Gastroesophageal sphincter (tissue), 4 donors: ENCODE results near the gene RSKR. TPM values are rescaled to one million over a fixed set of nuclear protein-coding genes. Genes with fewer than 3 reads are reported as not detected.

Experiments used
- ATAC-seq: fragments of 150-250 bp; one replicate; pipeline ENCODE4 v1.9.1; 2016; ENCODE audit warnings: mild to moderate bottlenecking, moderate library complexity
- H3K27ac ChIP-seq, 4 donors: fragments of 200-600 bp; sonication (generic) in 3 of 4; 1 replicate in 3 of 4; 2 replicates in 1 of 4; pipeline ENCODE4 v1.5.1; 2016 to 2019
- H3K27me3 ChIP-seq: fragments of 200-600 bp; sonication (generic); one replicate; pipeline ENCODE4 v1.5.1; 2019
- H3K36me3 ChIP-seq, 2 donors: fragments of 200-600 bp; sonication (generic); one replicate each; pipeline ENCODE4 v1.5.1; 2019; ENCODE audit warnings: control low read depth in 1 of 2
- H3K4me1 ChIP-seq, 3 donors: fragments of 200-600 bp; sonication (generic); 1 replicate in 2 of 3; 2 replicates in 1 of 3; pipeline ENCODE4 v1.5.1; 2016 to 2019; ENCODE audit warnings: control low read depth in 2 of 3
- H3K4me3 ChIP-seq, 2 donors: fragments of 200-600 bp; sonication (generic); one replicate each; pipeline ENCODE4 v1.5.1; 2019; ENCODE audit warnings: mild to moderate bottlenecking in 1 of 2, moderate library complexity in 1 of 2
- H3K9me3 ChIP-seq, 3 donors: fragments of 200-600 bp; sonication (generic); one replicate each; pipeline ENCODE4 v1.5.1; 2017 to 2019; ENCODE audit warnings: control low read depth in 2 of 3
- EP300 ChIP-seq: sonication (generic); formaldehyde crosslinking; IDR thresholded peaks from one replicate; pipeline ENCODE4 v1.6.1; 2017; ENCODE audit warnings: antibody characterized with exemption, mild to moderate bottlenecking
- POLR2A ChIP-seq, 2 donors: fragments of 450-650 bp; IDR thresholded peaks; one replicate each; pipeline ENCODE4 v1.6.1; 2017; ENCODE audit warnings: antibody characterized with exemption in 2 of 2, mild to moderate bottlenecking in 2 of 2, moderate library complexity in 1 of 2
- POLR2AphosphoS5 ChIP-seq: sonication (generic); formaldehyde crosslinking; IDR thresholded peaks from one replicate; pipeline ENCODE4 v1.6.1; 2017; ENCODE audit warnings: antibody characterized with exemption
- WGBS, 2 donors: methylation state at CpG; one replicate each; pipeline ENCODE4 v1.1.5; 2018; ENCODE audit warnings: low coverage in 1 of 2; 5-methylcytosine and 5-hydroxymethylcytosine counted together
- total RNA-seq, 4 donors: library from RNA; depleted of rRNA; stranded (reverse); fragments of >200 nt; gene quantifications; one replicate each; pipeline ENCODE4 v1.1.0, GENCODE V29; 2016
- TF ChIP-seq, protein P1 (sequence below), 4 experiments: fragments of 200-600 bp in 2 of 4; fragments of 450-650 bp in 2 of 4; sonication (generic) in 1 of 4; IDR thresholded peaks; one replicate each; pipeline ENCODE4 v1.5.1; 2017 to 2019; ENCODE audit warnings: antibody characterized with exemption in 4 of 4, mild to moderate bottlenecking in 2 of 4, moderate library complexity in 2 of 4

The RSKR gene
- total RNA-seq, 4 donors from 2014 or later = 0.59 to 8.1 (median 3.1) TPM

DNA sequence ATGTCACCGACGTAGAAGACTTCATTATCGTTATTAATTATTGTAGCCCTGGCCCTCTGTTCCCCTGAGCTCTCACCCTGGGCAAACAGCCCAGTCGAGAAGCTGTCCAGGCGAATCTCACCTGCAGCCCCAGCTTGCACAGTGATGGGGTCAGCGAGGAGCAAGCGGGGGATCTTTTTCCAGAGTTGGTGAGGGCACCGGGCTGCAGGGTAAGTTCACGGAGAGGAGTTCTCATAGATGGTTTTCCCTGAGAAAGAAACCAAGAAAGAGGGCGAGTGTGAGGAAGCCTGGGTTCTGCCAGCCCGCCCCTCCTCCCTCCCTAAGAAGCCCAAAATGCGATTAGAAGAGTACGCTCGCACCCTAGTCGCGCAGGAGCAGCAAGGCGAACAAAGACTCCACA is 15.6 kb downstream of the RSKR start:
- Histone ChIP-seq H3K9me3 (no peaks in the 10 kb centered on the region), H3K27me3 (no peaks in the 10 kb centered on the region), H3K36me3 (no peaks in the 10 kb centered on the region), H3K27ac (peak overlapping the region in 3 of 4 donors; percentile 91 to 99 (median 96)), H3K4me3 (peak overlapping the region; percentile 44 to 66), H3K4me1 (peaks cover 0 to 18% (median 5%) of the 10 kb centered on the region in 3 donors)
- WGBS, 2 donors = 1 to 4% methylated on average over 5 to 8 of the region's 17 CpGs
- TF ChIP-seq, protein P1, sequence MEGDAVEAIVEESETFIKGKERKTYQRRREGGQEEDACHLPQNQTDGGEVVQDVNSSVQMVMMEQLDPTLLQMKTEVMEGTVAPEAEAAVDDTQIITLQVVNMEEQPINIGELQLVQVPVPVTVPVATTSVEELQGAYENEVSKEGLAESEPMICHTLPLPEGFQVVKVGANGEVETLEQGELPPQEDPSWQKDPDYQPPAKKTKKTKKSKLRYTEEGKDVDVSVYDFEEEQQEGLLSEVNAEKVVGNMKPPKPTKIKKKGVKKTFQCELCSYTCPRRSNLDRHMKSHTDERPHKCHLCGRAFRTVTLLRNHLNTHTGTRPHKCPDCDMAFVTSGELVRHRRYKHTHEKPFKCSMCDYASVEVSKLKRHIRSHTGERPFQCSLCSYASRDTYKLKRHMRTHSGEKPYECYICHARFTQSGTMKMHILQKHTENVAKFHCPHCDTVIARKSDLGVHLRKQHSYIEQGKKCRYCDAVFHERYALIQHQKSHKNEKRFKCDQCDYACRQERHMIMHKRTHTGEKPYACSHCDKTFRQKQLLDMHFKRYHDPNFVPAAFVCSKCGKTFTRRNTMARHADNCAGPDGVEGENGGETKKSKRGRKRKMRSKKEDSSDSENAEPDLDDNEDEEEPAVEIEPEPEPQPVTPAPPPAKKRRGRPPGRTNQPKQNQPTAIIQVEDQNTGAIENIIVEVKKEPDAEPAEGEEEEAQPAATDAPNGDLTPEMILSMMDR (IDR thresholded peaks at IDR 0.05) = no peak
- TF ChIP-seq POLR2A (IDR thresholded peaks at IDR 0.05) (no peak), EP300 (no peak), POLR2AphosphoS5 (no peak)
- ATAC-seq = no peak

DNA sequence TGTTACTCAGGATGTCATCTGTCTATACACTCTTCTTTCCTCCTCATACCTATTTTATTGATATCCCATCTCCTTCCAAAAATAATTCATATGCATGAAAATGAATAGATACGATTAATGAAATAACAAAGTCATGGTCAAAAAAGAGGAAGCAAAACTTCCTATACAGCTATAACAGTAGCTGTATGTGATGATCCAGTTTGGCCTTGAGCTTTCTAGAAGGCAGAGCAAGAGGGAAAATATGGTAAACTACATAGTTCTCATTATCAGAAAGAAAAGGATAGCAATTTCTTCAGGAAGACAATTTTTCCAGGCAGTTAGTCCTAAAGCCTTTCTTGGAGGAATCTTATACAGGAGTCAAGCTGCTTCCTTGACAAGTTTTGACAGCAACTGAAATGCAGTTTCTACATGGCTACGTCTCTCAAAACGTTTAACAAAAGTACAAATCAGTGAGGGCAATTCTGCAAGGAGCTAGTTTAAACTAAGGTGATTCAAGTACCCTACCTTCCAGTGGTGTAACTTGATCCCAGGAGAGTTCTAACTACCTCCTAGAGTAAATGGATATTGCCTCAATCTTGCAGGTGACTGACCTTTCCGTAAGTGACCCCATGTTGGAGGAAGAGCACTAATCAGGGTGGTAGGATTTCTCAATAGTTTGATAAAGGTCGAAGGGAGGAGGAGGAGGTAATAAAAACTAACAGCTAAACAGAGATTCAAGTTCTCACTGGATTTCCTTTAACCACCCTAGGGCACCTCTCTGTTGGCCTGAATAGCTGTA is 16.2 kb downstream of the RSKR start:
- Histone ChIP-seq H3K36me3 (no peaks in the 10 kb centered on the region), H3K27ac (no peak overlapping the region)
- WGBS, 2 donors = 24 to 25% methylated on average over 4 to 5 of the region's 5 CpGs

DNA sequence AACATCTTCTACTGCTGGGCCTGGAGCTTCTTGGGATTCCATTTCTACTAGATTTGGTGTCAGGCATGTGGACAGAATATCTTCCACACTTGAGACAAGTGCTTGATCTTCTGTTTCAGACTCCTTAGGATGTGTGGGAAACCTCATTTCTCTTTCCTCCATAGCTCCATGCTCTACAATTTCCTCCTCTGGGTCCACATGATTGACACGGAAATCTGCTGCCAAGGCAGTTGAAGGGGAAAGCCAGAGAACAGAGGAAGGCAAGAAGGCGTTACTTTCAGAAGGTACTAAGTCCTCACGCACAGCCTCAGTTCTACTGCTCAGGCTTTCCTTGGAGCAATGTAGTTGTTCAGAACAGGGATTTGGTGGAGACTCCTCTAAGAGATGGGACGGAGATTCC is 21.7 kb downstream of the RSKR start:
- no peaks in the 10 kb centered on the region for H3K27me3 ChIP-seq
- H3K36me3 ChIP-seq = peaks cover 0 to 10% of the 10 kb centered on the region in 2 donors
- no peak overlapping the region for H3K27ac ChIP-seq
- TF ChIP-seq, protein P1 (IDR thresholded peaks at IDR 0.05) = no peak
- TF ChIP-seq POLR2AphosphoS5 (no peak), EP300 (no peak), POLR2A (IDR thresholded peaks at IDR 0.05) (no peak)
- ATAC-seq = no peak
- 87 to 100% methylated on average over 1 to 4 of the region's 4 CpGs for WGBS, 2 donors
- no peak overlapping the region for H3K4me3 ChIP-seq
- H3K9me3 ChIP-seq = no peaks in the 10 kb centered on the region
- H3K4me1 ChIP-seq = no peaks in the 10 kb centered on the region

More for the DNA sequence above, 16.2 kb downstream of the RSKR start:
- ATAC-seq = no peak
- H3K9me3 ChIP-seq = no peaks in the 10 kb centered on the region
- TF ChIP-seq EP300 (no peak), POLR2A (IDR thresholded peaks at IDR 0.05) (no peak), POLR2AphosphoS5 (no peak)
- TF ChIP-seq, protein P1 (IDR thresholded peaks at IDR 0.05) = no peak
- peak overlapping the region in 1 of 2 donors; percentile 66 for H3K4me3 ChIP-seq
- no peaks in the 10 kb centered on the region for H3K27me3 ChIP-seq
- peaks cover 0 to 18% (median 5%) of the 10 kb centered on the region in 3 donors for H3K4me1 ChIP-seq

DNA sequence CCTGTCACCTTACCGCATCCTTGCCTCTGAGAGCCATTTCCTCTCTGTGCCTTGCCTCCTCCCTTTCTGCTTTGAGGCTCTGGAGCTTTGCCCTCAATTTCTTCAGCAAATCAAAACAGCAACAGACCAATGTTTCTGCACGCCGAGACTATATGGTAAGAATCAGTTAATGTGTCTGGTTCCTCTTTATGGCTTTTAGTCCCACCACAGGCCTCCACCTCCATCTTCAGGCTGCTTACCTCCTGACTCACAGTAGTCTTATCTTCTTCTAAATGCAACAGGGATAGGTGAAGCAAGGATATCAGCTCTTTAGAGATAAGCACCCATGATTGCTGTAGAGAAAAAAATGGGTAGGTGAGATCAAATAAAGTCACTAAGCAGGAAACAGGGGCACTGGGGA is 28.1 kb downstream of the RSKR start:
- Histone ChIP-seq H3K9me3 (no peaks in the 10 kb centered on the region), H3K27ac (no peak overlapping the region), H3K27me3 (no peaks in the 10 kb centered on the region), H3K36me3 (peaks cover 0 to 26% of the 10 kb centered on the region in 2 donors), H3K4me3 (no peak overlapping the region), H3K4me1 (no peaks in the 10 kb centered on the region)
- no peak for ATAC-seq
- no peak for TF ChIP-seq EP300
- no peak for TF ChIP-seq POLR2AphosphoS5
- no peak for TF ChIP-seq POLR2A (IDR thresholded peaks at IDR 0.05)
- TF ChIP-seq, protein P1 (IDR thresholded peaks at IDR 0.05) = no peak
- 94% methylated on average over 3 of the region's 3 CpGs; no CpG with 5 or more reads in 1 of the 2 donors for WGBS, 2 donors

DNA sequence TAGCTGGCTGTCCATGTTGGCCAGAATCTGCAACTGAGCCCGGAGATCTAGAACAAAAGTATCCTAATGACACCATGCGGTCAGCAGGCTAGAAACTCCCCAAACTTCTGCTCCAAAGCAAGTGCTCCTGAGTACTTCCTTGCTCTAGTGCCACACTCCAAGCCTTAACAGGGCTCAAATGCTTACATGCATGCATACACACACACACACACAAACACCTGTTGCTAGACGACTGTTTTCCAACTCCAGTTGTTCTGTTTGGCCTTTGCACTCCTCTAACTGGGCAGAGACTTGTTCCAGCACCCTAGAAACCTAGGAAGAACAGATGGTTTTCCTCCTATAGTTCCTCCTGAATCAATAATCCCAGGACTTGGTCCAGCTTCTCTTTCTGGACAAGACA is 29.6 kb downstream of the RSKR start:
- Histone ChIP-seq H3K4me3 (no peak overlapping the region), H3K27me3 (no peaks in the 10 kb centered on the region), H3K36me3 (peaks cover 0 to 26% of the 10 kb centered on the region in 2 donors), H3K4me1 (no peaks in the 10 kb centered on the region), H3K9me3 (no peaks in the 10 kb centered on the region), H3K27ac (no peak overlapping the region)
- no peak for TF ChIP-seq EP300
- TF ChIP-seq, protein P1 (IDR thresholded peaks at IDR 0.05) = no peak
- no peak for TF ChIP-seq POLR2A (IDR thresholded peaks at IDR 0.05)
- TF ChIP-seq POLR2AphosphoS5 = no peak
- no peak for ATAC-seq
- WGBS, 2 donors = 71% methylated on average over 3 of the region's 3 CpGs; no CpG with 5 or more reads in 1 of the 2 donors
